ENCODE results near the gene DBF4B. TPM values are rescaled to one million over a fixed set of nuclear protein-coding genes. Genes with fewer than 3 reads are reported as not detected.

The DBF4B gene
- total and polyA plus RNA-seq, 2 of the 13 experiments (the other 11 are each of a cell fraction or from before 2014, with no cell fraction given): 11.7 to 13.2 TPM

GRCh38 chr17:44689477-44690217 lies 18.8 kb upstream of the DBF4B start, which contains the start of gene CCDC43 (continued):
- TF ChIP-seq ZHX2 (IDR thresholded peaks at IDR 0.05; ENCODE audit: low read depth) (peak; percentile 77; the same call in 1 of the 2 replicates), ZHX2 (CRISPR knock-in tag; IDR thresholded peaks at IDR 0.05; ENCODE audit: borderline replicate concordance) (no peak), SP2 (CRISPR knock-in tag; IDR thresholded peaks at IDR 0.05) (peak; percentile 17; the same call in 1 of the 2 replicates), ZKSCAN1 (IDR thresholded peaks at IDR 0.05; ENCODE audit: low read length) (no peak), ZNF205 (CRISPR knock-in tag; IDR thresholded peaks at IDR 0.05) (peak; percentile 68), HDAC6 (IDR thresholded peaks at IDR 0.05; ENCODE audit: low read depth, low read length) (no peak), KAT7 (CRISPR knock-in tag; IDR thresholded peaks at IDR 0.05; ENCODE audit: borderline replicate concordance) (peak; percentile 96; the same call in 1 of the 2 replicates), ZBTB3 (CRISPR knock-in tag; IDR thresholded peaks at IDR 0.05; ENCODE audit: borderline replicate concordance, low read depth) (no peak), AFF4 (CRISPR knock-in tag; IDR thresholded peaks at IDR 0.05) (0 out of 2 replicates have a peak, but pooled peaks have one; percentile 65), E2F2 (CRISPR knock-in tag; IDR thresholded peaks at IDR 0.05; ENCODE audit: borderline replicate concordance) (0 out of 2 replicates have a peak, but pooled peaks have one; percentile 18), PPARG (CRISPR knock-in tag; conservative IDR thresholded peaks at IDR 0.05) (no peak; the same call in 1 of the 2 replicates), HNRNPLL (IDR thresholded peaks at IDR 0.05; ENCODE audit: low read depth, low read length, poor library complexity, severe bottlenecking) (peak; percentile 85), ZNF234 (CRISPR knock-in tag; conservative IDR thresholded peaks at IDR 0.05) (0 out of 2 replicates have a peak, but pooled peaks have one; percentile 52), ZNF564 (CRISPR knock-in tag; IDR thresholded peaks at IDR 0.05) (peak; percentile 90; the same call in 1 of the 2 replicates), SMC3 (IDR thresholded peaks at IDR 0.05; ENCODE audit: low read length) (no peak), THRA (CRISPR knock-in tag; IDR thresholded peaks at IDR 0.05; ENCODE audit: borderline replicate concordance) (peak; percentile 73; the same call in 1 of the 2 replicates), SMARCE1 (IDR thresholded peaks at IDR 0.05; ENCODE audit: borderline replicate concordance) (no peak)

All from HepG2 (cell line).